ENCODE data around the gene COG1.

COG1 gene

DNA sequence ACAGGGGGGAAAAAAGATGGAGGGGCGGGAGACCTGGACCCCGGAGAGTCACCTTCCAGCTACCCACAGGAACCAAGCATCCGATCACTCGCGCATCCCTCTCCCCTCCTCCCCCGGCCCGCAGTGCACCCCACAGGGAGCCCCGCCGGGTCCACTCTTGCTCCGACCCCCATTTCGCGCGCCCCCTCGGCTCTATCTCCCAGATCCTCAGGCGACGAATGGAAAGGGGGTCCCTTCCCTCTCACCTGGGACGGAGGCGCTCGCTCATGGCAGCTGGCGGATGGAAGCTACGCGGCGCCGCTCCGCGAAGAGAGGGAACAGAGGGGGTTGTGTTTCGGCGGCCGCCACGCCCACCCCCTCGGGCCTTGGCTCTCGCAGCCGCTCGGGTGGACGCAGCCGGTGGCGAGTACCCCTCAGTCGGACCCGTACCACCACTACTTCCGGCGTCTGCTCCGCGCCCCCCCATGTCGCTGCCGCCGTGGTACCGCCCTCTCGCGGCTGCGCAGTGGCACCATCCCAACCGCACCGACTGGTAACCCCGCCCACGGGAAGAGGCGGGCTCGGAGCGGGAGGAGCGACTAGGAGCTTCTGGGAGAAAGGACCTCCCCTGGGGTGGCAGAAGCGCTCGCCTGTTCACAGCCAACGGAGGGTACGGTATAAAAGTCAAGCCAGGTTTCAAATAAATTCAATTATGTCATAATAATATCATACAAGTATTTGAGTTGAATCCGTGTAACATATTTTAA, 39.2 kb downstream of the COG1 start:
- peak; percentile 98 for DNase-seq

DNA sequence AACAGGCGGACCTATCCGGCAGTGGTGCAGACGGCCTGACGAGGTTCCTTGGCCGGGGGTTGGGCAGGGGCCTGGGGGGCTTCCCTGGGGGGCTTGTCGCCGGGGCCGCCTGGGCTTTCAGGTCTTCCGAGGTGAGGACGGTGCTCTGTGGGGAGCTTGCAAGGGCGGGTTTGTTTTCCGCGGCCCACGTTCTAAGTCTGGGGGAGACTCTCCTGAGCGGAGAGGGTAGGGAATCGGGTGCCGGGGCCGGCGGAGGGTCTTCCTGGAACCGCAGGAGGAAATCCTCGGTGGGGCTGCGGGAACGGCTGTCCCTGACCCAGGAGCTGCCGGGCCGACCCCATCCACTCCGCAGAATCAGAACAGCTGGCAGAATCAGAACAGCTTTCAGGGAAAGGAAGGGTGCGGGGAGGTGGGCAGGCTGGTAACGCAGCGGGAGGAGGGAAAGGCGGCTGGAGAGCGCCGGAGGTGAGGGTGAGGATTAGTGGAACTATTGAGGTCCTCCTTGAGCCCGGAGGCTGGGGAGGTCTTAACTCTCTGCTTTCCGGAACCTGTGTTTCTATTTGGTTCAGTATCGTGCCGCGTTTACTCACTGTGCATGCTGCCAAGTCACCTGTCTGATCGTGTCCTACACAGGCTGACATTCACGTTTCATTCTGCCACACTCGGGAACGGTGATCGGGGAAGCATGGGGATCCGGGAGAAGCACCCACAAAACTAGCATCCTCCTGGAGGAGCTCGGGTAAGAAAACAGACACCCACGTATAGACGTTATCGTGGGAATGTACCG, 39.9 kb downstream of the COG1 start:
- peak; percentile 28 for DNase-seq

DNA sequence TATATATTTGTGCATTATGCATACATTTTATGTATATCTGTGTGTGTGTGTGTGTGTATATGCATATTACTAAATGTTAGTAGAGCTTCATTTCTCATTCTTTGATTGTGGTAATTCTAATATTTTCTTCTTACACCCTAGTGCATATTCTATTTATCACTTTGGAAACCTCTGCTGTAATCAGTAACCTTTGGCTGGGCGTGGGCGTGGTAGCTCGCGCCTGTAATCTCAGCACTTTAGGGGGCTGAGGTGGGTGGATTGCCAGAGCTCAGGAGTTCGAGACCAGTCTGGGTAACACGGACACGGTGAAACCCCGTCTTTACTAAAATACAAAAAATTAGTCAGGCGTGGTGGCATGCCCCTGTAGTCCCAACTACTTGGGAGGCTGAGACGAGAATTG, 41.9 kb downstream of the COG1 start:
- no peak for DNase-seq

DNA sequence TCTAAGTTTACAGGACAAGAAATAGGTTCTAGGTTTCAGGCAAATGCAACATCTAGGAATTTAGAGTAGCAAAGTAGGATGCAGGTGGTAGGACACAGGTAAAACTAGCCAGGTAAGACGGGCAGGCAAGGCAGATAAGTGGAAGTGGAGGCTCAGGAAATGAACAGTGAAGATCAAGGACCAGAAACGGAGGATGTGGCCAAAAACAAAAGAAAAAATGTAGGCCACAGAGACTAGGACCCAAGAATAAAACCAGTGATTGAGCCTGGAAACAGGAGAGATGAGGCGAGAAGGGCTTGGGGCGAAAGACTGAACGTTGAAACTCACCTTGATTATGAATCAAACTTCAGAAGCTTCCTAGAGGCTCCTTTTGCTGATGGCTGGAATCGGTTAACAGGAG, 44.9 kb downstream of the COG1 start:
- no peak for DNase-seq

DNA sequence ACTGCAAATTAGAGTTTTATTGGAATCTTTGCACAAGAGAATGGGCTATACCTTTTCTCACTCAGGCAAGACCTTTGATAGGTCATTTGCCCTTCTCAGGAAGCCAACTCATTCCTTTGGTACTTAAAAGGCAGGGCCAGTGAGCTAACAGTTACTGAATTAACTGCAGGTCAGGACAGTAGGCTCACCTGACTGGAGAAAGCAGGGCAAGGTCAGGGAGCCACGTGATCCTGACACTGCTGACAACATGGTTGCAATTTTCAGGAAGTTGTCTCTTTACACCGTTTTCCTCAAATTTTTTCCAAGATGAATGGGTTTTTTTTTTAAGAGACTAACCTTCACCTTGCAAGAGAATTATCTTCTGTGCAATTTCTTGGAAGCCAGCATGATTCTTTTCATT, 47.7 kb downstream of the COG1 start:
- DNase-seq, result no peak

DNA sequence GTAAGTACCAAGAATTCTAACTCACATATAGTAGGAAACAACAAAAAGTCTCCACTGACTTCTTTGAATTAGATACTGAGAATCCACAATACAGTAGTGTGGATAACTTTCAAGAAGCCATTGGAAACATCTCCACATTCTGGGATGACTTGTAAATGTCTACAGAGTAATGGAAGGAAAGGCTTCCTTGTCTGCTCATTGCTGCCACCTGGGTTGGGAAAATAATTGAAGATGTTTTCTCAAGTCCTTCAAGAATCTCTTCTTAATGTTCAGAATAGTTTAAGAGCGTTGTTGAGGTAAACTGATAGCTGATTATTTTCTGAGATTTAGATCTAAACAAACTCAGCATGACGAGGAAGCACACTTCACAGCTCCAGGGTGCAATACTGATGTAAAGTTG, 54.9 kb downstream of the COG1 start:
- no peak for DNase-seq

DNA sequence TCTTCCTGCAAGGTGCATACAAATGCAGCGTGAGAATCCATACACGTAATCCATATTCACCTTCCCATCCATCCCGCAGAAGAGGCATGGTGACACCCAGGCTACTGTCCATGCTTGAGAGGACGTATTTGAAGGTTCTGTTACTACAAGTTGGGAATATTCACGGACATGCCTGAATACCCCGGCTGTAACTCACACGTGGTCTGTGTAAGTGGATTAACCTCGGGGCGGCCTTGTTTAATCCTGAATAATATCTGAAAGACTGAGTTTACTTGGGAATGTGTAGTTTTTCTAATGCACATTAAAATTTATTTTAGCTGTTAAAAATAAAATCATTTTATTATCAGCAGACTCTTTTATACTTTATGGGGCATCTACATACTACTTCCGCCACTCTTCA, 55.7 kb downstream of the COG1 start:
- DNase-seq, result no peak

DNA sequence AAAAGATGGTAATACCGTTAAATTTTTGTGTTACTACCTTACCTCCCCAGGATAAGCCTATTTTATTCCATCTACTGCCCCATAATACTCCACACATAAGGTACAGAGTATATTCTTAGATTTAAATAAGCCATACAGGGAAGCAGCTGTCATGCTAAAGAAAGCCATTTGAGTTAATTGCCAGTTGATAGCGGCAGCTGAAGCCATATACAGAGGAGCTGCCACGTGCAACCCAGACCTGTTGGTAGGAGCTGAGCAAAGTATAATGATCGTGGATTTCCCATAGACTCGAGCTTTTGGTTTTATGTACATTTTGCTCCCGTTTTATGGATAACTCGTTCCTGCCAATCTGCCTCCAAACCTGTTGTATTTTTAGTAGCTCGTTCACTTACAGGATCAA, 56.8 kb downstream of the COG1 start:
- DNase-seq, result no peak

DNA sequence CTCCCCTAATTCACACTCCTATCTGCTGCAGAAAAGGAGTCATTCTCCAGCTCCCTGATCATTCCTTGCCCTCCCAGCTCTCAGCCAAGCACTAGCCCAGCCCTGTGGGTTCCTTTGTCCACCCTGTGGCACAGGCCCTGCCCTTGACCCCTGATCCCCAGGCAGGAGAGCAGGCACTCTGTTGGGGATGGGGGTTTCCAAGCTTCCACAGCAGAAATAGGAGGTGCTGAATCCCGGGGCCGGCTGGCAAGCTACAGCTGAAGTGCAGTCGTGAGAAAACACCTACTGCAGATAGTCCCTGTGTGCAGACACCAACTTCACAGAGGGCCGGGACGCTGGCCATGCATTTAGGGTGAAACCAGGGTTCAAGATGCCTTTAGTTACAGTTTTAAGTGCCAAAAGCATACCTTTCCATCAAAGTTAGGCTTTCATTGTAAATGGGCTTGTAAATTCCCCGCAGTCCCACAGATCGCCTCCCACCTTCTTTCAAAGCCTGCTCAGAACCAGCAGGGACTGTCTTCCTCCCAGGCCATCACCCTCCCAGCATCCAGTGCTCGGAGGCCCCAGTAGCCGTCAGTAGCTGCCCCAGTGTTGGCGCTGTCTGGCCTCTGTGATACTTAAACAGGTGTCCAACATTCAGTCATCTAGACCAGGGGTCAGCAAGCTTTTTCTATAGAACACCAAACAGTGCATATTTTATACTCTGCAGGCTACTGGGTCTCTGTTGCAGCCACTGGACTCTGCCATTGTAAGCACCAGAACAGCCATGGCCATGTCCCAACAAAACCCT, 58.2 kb downstream of the COG1 start:
- DNase-seq, result no peak

DNA sequence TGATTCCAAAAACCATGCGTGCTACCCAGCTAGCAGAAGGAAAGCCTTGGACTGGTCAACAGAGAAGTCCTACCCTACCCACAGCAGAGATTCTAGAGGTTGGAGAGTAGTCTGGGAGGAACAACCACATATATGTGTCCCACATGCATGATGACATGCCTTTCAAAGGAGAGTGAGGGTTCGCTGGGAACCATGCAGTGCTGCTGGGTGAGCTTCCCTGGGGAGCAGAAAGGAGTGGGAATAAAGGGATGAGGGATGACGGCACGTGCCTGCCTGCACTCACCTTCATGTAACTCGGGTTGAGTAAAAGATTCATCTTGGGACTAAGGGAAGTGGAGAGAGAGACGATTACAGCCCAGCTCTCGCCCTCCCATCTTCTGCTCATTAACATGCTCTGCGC, 59.0 kb downstream of the COG1 start:
- no peak for DNase-seq

DNA sequence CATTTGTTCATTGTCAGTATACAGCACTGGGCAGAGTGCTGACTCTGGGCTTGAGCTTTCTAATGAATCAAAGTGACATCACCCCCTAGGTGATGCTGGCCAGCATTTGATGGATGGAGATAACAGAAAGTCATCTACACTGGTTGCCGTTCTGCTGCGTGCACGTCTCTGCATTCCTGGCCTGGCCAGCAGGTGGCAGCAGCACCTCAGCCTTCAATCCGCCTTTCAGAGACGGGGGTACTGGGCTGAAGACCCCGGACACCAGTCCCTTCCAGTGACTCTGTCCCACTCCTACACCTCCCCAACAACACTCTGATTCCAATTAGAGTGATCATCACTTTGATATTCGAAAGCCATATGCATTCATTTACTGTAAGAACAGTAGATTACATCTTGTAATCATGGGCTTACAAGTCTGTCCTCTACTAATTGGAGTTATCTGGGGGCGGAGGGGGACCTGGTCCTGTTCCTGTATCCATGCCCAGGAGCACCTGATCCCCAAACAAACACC, 62.9 kb downstream of the COG1 start:
- peak; percentile 44 for DNase-seq

DNA sequence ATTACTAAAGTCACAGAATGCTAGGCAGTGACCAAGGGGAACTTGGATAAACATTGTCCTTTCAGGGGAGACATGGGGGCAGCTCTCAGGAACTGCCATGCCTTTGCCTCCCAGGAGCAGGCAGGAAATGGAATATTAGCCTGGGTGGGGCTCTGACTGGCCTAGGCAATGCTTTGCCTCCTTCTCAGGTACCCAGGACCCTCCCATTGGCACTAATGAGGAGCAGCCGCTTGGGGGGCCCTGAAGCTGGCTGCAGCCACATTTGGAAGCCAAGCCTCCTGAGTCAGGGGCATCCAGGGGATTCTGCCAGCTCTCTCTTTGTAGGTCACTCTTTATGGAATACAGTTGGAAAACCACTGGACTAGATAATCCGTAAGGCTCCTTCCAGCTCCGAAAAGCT, 63.4 kb downstream of the COG1 start:
- no peak for DNase-seq

DNA sequence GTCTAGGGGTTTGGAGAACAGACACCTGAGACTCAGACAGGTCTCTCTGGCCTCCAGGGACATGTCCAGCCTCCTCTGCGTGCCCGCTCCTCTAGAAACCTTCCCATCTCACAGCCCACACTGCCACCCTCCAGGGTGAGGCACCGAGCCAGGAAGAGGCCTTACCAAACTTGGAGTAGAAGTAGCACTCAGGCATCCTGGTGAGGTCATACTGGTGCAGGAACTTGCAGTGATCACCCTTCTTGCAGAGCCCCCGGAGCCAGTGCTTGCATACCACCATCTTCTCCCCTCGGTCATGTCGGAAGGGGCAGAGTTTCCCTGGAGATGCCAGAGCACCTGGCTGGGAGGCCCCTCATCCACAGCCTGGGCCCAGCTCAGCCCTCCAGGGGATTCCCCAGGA, 64.7 kb downstream of the COG1 start:
- no peak for DNase-seq
